ENCODE measurements around the gene DRD2. TPM values are rescaled to one million over a fixed set of nuclear protein-coding genes. Genes with fewer than 3 reads are reported as not detected.

Gene DRD2
- total RNA-seq, 6 donors from 2014 or later: 0.13 TPM; not detected in 5

- Histone ChIP-seq H3K27me3 (no peaks in the 10 kb centered on the region), H3K4me1 (no peaks in the 10 kb centered on the region), H3K9me3 (no peaks in the 10 kb centered on the region), H3K4me3 (no peak overlapping the region), H3K27ac (no peak overlapping the region), H3K36me3 (no peaks in the 10 kb centered on the region)
- WGBS, 2 donors: 91 to 92% methylated on average over 2 to 3 of the region's 3 CpGs
- no peak for DNase-seq
- TF ChIP-seq, protein P1, sequence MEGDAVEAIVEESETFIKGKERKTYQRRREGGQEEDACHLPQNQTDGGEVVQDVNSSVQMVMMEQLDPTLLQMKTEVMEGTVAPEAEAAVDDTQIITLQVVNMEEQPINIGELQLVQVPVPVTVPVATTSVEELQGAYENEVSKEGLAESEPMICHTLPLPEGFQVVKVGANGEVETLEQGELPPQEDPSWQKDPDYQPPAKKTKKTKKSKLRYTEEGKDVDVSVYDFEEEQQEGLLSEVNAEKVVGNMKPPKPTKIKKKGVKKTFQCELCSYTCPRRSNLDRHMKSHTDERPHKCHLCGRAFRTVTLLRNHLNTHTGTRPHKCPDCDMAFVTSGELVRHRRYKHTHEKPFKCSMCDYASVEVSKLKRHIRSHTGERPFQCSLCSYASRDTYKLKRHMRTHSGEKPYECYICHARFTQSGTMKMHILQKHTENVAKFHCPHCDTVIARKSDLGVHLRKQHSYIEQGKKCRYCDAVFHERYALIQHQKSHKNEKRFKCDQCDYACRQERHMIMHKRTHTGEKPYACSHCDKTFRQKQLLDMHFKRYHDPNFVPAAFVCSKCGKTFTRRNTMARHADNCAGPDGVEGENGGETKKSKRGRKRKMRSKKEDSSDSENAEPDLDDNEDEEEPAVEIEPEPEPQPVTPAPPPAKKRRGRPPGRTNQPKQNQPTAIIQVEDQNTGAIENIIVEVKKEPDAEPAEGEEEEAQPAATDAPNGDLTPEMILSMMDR (IDR thresholded peaks at IDR 0.05): no peak
- TF ChIP-seq EP300 (IDR thresholded peaks at IDR 0.05) (no peak), POLR2AphosphoS5 (IDR thresholded peaks at IDR 0.05) (no peak), POLR2A (IDR thresholded peaks at IDR 0.05) (no peak)
- no peak for ATAC-seq (ENCODE audit: low FRiP score in 2 of 2)
These were observed 63.7 kb downstream of the DRD2 start for GRCh38 chr11:113411536-113411935.

- WGBS, 2 donors: 88 to 89% methylated on average over 20 to 21 of the region's 21 CpGs
- no peak overlapping the region for H3K4me3 ChIP-seq
- no peaks in the 10 kb centered on the region for H3K36me3 ChIP-seq
- no peak overlapping the region for H3K27ac ChIP-seq
- TF ChIP-seq POLR2A (IDR thresholded peaks at IDR 0.05) (no peak), EP300 (IDR thresholded peaks at IDR 0.05) (no peak), POLR2AphosphoS5 (IDR thresholded peaks at IDR 0.05) (no peak)
- TF ChIP-seq, protein P1 (IDR thresholded peaks at IDR 0.05): no peak
- ATAC-seq (ENCODE audit: low FRiP score in 2 of 2) (no peak), DNase-seq (no peak)
- no peaks in the 10 kb centered on the region for H3K4me1 ChIP-seq
- no peaks in the 10 kb centered on the region for H3K9me3 ChIP-seq
- no peaks in the 10 kb centered on the region for H3K27me3 ChIP-seq
These were observed 64.6 kb downstream of the DRD2 start for GRCh38 chr11:113410414-113411135.

GRCh38 chr11:113409526-113409925 is 65.7 kb downstream of the DRD2 start:
- no peaks in the 10 kb centered on the region for H3K9me3 ChIP-seq
- no peak for TF ChIP-seq EP300 (IDR thresholded peaks at IDR 0.05)
- no peak for DNase-seq
- no peak overlapping the region for H3K4me3 ChIP-seq
- 60 to 82% methylated on average over 2 to 3 of the region's 3 CpGs for WGBS, 2 donors
- no peaks in the 10 kb centered on the region for H3K36me3 ChIP-seq
- H3K27me3 ChIP-seq: no peaks in the 10 kb centered on the region
- no peak for ATAC-seq (ENCODE audit: low FRiP score in 2 of 2)
- H3K27ac ChIP-seq: no peak overlapping the region
- no peaks in the 10 kb centered on the region for H3K4me1 ChIP-seq

DNA sequence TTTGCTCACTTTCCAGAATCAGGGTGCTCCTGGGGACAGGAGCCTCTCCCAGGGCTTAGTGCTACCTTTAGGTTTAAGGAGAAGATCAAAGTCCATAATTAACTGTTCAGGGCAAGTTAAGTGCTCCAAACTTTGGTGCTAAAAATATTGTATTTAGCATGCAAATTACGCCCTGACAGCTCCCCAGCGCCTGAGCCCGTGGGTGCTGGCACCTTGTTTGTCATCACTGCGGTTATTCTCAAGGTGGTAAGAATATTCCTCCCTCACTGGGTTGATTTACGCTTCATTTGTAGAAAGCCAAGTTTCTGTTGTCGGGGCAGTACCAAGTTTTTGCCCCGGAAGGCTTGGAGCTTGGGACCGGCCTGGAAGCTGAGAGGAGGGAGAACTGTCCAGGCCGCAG is 66.3 kb downstream of the DRD2 start:
- Histone ChIP-seq H3K36me3 (no peaks in the 10 kb centered on the region), H3K9me3 (no peaks in the 10 kb centered on the region), H3K27me3 (no peaks in the 10 kb centered on the region), H3K4me1 (no peaks in the 10 kb centered on the region), H3K4me3 (no peak overlapping the region), H3K27ac (no peak overlapping the region)
- TF ChIP-seq POLR2A (IDR thresholded peaks at IDR 0.05): no peak
- ATAC-seq (ENCODE audit: low FRiP score in 2 of 2) (no peak), DNase-seq (no peak)
- 79 to 85% methylated on average over 9 of the region's 9 CpGs for WGBS, 2 donors

DNA sequence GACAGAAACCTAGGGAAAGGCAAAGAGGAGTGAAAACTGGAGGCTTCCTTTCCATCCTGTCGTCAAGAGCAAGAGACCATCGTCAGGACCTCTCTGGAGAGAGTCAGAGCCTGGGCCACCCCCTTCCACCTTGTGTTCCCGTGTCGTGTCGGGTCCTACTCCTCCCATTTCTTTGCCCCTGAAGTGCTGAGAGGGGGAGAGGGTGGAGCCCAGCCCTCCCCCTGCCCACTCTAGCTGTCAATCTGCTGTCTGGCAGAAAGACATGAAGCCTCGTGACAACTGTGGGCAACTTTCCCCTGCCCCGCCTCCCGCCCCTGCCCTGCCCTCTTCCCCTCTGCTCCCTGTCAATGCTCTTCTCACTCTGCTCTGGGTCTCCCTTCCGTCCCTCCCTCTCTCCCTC is 67.0 kb downstream of the DRD2 start:
- Histone ChIP-seq H3K9me3 (no peaks in the 10 kb centered on the region), H3K4me1 (no peaks in the 10 kb centered on the region), H3K4me3 (no peak overlapping the region), H3K27me3 (no peaks in the 10 kb centered on the region), H3K36me3 (no peaks in the 10 kb centered on the region), H3K27ac (no peak overlapping the region)
- TF ChIP-seq POLR2A (IDR thresholded peaks at IDR 0.05) (no peak), EP300 (IDR thresholded peaks at IDR 0.05) (no peak)
- WGBS, 2 donors: 59 to 61% methylated on average over 9 of the region's 9 CpGs
- DNase-seq (no peak), ATAC-seq (ENCODE audit: low FRiP score in 2 of 2) (no peak)

- Histone ChIP-seq H3K27me3 (no peaks in the 10 kb centered on the region), H3K9me3 (no peaks in the 10 kb centered on the region), H3K36me3 (no peaks in the 10 kb centered on the region), H3K27ac (no peak overlapping the region), H3K4me3 (no peak overlapping the region), H3K4me1 (no peaks in the 10 kb centered on the region)
- WGBS, 2 donors: 61 to 72% methylated on average over 3 of the region's 3 CpGs
- ATAC-seq (ENCODE audit: low FRiP score in 2 of 2) (no peak), DNase-seq (no peak)
- no peak for TF ChIP-seq POLR2A (IDR thresholded peaks at IDR 0.05)
- TF ChIP-seq POLR2AphosphoS5 (IDR thresholded peaks at IDR 0.05): no peak
- no peak for TF ChIP-seq EP300 (IDR thresholded peaks at IDR 0.05)
- TF ChIP-seq, protein P1 (IDR thresholded peaks at IDR 0.05): no peak
These were observed 68.0 kb downstream of the DRD2 start for GRCh38 chr11:113407163-113407562.

Measured in upper lobe of left lung (tissue), 6 donors.